WI38 (cell line): Measurements from ENCODE around the gene LHPP.

Experiments used
- H3K4me3 ChIP-seq: 2 replicates; pipeline ENCODE4 v1.5.1; 2011; ENCODE audit warnings: low read depth, mild to moderate bottlenecking, control low read depth, low read length
- TF ChIP-seq, protein P1 (sequence below): IDR thresholded peaks from 2 replicates; pipeline ENCODE4 v1.5.1; 2012; ENCODE audit warnings: low read depth, mild to moderate bottlenecking, control low read depth, low read length

Gene LHPP

DNA sequence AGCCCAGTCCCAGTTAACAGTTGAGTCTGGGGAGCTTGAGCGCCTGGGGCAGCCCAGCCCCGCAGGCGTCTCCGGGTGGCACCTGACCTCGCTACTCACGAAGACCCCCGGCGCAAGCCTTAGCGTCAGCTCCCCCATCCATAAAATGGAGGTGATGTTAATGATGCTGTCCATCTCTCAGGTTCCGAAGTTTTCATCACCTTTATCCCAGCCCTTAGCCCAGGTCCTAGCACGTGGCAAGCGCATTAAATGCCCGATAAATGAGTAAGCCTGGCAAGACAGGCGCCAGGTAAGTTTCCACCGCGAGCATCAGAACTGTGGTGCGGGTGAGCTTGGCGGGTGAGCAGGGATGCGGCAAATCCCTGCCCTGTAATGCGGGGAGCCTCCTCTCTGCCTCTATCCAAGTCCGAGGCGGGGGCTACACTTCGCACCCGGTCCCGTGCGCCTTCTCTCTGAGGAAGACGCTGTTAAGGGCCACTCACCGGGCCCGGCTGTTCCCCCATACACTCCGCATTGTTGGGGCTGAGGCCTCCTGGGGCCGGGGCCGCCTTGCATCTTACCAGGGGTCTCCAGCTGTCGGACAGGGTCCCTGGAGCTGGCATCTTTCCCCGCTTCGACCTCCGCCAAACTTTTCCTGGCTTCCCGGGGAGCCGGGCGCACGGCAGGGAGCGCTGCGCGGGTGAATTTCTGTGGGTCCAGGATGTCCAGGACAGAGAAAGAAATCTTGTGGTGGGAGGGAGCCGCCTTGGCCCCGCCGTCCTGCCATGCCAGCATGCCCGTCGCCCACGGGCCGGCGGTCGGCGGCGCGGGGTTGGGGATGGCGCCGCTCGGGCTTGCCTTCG lies 12.2 kb upstream of the LHPP start:
- TF ChIP-seq, protein P1, sequence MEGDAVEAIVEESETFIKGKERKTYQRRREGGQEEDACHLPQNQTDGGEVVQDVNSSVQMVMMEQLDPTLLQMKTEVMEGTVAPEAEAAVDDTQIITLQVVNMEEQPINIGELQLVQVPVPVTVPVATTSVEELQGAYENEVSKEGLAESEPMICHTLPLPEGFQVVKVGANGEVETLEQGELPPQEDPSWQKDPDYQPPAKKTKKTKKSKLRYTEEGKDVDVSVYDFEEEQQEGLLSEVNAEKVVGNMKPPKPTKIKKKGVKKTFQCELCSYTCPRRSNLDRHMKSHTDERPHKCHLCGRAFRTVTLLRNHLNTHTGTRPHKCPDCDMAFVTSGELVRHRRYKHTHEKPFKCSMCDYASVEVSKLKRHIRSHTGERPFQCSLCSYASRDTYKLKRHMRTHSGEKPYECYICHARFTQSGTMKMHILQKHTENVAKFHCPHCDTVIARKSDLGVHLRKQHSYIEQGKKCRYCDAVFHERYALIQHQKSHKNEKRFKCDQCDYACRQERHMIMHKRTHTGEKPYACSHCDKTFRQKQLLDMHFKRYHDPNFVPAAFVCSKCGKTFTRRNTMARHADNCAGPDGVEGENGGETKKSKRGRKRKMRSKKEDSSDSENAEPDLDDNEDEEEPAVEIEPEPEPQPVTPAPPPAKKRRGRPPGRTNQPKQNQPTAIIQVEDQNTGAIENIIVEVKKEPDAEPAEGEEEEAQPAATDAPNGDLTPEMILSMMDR: no peak
- no peak overlapping the region for H3K4me3 ChIP-seq

DNA sequence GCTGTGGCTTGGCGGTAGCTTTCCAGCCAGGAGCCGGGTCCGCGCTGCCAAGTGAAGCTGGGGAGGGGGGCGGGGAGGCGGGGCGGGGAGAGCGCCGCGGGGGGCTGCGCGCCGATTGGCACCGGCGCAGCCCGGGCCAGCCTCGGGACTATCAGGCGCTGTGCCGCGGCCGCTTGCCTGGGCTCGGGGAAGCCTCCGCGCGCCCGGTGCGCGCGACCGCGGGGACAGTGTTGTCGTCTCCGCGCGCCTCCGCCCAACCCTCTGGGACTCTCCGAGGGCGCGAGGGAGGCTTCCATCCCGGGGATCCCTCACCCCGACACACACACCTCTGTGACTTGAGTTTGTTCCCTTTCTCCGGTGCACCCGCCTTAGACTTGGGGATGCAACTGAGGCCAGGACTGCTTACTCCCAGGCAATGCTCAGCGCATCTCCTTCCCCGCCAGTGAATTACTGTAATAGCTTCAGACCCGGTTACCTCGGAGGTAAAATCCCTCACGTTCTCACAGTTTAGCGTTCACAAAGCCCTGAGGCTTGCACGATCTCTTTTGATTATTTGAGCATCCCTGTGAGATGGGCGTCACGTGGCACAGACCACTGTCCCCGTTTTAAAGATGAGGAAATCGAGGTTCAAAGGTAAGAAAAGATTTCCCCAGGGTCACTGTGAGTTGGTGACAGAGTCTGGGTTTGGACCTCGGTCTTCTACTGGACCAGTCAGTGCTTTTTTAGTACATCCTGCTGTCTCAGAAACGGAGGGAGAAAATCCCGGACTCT lies 11.4 kb upstream of the LHPP start, which contains the start of gene NKX1-2:
TSS of gene NKX1-2 (minus strand) at position 24 of the 771 bp plus-strand sequence. CDS start 92 bp downstream, outside the sequence.
- H3K4me3 ChIP-seq: no peak within 1 kb of the TSS

DNA sequence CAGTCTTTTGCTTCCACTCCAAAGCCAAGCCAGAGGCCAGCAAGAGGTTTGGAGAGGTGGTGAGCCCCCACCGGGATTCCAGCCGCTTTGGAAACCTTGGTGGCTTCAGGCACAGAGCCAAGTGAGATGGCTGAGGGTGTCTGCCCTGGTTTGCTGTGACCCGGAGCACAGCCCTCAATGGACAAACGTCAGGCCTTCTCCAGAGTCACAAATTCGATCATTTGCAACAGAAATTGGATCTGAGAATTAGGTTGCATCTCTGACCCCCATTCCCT lies 10.9 kb upstream of the LHPP start:
- TF ChIP-seq, protein P1: no peak
- H3K4me3 ChIP-seq: no peak overlapping the region

More for the DNA sequence above, 11.4 kb upstream of the LHPP start, which contains the start of gene NKX1-2:
- TF ChIP-seq, protein P1: no peak

DNA sequence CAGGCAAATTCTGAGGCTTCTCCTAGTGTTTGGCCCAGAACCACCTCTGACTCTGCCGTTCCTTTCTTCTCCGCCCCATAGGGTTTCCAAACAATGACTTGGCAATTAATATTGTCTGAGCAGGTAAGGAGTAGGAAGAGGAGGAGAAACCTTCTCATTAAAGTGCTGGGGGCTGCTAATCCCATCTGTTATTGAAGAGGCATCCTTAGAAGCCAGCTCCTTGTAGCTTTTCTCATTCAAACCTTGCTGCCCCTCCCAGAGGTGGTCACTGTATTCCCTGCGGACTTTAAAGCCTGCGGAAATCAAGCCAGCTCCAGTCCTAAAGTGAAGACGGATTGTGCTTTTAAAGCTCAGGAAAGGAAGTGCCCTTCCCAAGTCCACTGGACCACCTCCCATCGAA lies 10.3 kb upstream of the LHPP start:
- no peak overlapping the region for H3K4me3 ChIP-seq
- TF ChIP-seq, protein P1: no peak

DNA sequence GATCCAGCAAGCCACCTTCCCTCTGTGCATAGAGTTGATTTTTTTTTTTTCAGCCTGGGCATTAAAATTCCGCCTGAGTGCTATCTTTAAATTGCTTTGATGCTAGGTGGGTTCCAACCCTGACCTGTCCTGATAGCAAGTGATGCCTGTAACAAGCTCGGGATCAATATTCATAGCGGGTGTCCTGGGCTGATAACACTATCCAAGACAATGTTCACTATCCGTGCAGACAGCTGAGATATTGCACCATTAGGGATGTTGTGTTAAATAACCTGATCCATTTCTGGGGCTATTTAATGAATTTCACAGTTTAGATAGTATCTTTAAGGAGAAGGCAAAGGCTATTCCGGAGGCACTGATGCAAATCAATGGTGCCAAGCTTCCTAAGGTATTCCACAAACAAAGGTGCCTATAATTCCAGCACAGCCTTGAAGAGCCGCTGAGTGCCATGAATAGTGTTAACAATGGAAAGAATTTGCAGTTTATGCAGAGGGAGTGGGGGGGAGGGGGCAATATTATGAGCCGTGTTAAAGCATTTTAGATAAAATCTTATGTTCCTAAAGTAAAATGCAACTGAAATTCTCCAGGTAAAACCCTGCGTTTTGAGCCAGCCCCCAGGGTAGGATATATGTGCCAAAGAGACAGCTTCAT lies 7.5 kb upstream of the LHPP start:
- no peak overlapping the region for H3K4me3 ChIP-seq
- TF ChIP-seq, protein P1: no peak

DNA sequence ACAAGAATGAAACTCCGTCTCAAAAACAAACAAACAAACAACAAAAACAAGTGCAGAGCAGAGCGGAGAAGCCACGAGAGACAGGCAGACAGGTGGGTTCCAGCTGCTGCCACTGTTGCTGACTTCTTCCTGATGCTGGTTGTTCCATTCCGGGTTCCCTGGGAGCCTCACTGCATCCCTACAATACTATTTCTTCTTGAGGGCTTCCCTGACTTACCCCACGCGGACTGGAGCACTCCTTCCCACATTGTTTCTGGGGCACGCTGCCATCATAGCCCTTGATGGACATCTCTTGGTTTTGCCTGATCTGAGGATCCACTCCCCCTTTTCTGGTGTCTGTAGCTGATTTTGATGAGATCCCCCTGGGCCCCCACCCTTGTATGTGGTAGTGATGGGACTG lies 6.2 kb upstream of the LHPP start:
- TF ChIP-seq, protein P1: no peak
- H3K4me3 ChIP-seq: no peak overlapping the region
